Astrocyte of the hippocampus (primary cell): ENCODE data around the gene GRIN3A.
"Not testable (repeated sequence)": the region's sequence is repeated elsewhere in the genome, so short reads cannot be mapped to it uniquely, and the experiment has no call there.

Experiments used
- DNase-seq: peaks from one replicate; pipeline ENCODE4 v3.0.0; 2011; ENCODE audit warnings: low read depth, low spot score

The GRIN3A gene

DNA sequence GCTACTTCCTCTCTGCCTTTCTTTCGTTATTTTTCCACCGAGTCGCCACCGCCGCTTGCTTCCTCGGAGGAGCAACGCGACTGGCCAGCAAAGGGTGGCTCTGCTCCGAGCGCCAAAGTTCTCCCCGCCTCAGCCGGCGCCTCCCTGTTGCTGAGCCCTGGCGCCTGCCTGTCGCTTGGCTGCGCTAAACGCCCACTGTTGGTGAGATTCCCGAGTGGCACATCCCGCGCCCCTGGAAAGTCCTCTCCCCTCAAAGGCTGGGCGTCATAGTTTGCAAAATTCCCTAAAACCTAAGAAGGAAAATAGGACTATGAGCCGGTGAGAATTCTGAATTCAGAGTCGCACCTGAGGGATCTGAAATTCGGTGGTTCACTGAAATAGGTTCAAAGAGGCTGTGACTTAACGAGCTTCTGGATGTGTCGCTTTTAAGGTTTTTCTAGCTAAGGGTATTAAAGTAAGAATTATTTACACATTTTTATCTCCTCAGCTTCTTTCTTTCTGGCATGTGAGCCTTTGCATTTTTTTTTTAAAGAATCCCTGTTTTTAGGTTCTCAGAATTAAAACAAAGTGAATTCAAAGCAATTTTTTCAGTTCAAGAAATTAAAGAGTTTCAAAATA, at the start of gene GRIN3A:
Gene GRIN3A (minus strand): TSS at position 82 of the 618 bp plus-strand sequence. CDS start 668 bp downstream, outside the sequence.
- peak; percentile 27 for DNase-seq

- no peak for DNase-seq
Observed at GRCh38 chr9:101787891-101788290, 49.4 kb upstream of the GRIN3A start.

DNA sequence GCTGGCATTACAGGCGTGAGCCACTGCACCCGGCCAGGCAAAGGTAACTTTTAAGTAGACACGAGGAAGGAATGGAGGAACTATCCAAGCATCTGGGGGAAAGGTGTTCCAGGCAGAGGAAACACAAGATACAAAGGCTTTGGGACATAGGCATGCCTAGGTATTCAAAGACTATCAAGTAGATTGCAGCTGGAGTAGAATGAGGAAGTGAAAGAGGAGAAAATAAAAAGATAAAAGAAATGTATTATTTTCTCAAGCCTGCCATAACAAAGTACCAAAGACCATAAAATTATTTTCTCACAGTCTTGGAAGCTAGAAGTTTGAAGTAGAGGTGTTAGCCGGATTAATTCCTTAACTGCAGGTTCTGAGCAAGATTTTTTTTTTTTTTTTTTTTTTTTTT, 39.9 kb upstream of the GRIN3A start:
- DNase-seq, result no peak

- DNase-seq, result no peak
Observed at GRCh38 chr9:101764472-101764871, 26.0 kb upstream of the GRIN3A start.

DNA sequence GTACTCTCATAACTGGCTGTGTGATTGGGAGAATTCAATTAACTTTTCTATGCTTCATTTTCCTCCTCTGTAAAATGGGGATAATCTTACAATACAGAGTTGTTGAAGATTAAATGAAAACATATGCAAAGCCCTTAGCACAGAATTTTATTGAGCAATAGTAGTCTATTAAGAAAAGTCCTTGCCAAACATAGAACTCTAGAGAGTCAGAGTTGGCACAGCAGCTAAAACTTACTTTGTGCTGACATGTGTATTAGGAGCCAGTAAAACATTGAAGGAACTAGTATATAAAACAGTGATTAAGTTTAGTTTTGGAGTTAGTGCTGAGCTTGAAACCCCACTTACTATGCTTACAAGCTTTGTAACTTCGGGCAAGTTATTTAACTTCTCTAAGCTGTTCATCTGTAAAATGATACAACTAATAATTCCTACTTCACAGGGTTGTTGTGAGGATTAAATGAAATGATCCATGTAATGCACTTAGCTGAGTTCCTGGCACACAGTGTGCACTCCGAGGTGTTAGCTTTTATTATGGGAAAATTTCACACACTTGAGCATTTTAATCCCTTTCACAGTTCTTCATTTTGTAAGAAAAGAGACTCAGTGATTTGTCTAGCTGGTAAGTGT, 20.0 kb upstream of the GRIN3A start:
- DNase-seq, result no peak

GRCh38 chr9:101753716-101754115, 15.3 kb upstream of the GRIN3A start:
- DNase-seq, result no peak

- DNase-seq, result no peak
Observed at GRCh38 chr9:101751895-101752294, 13.4 kb upstream of the GRIN3A start.

DNA sequence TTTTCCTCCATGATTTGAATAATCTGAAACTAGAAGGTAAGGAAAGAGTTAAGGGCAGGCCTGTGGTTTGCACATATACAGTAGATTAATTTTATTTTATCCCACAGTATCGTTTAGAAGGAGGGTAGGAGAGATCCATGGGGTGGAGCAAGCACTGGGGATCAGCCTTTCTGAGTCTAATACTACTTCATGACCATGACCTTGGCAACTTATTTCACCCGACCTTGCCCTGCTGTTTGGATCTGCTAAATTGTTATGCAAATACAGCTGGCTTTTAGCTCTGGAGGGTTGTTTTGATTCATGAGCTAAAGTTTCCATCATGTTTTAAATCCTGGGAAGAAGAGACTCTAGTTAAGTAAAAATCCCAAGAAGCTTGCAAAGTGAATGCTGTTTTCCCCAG, 864 bp upstream of the GRIN3A start:
- no peak for DNase-seq

GRCh38 chr9:101737705-101738565, 512 bp downstream of the GRIN3A start:
- DNase-seq, result peak; percentile 25

DNA sequence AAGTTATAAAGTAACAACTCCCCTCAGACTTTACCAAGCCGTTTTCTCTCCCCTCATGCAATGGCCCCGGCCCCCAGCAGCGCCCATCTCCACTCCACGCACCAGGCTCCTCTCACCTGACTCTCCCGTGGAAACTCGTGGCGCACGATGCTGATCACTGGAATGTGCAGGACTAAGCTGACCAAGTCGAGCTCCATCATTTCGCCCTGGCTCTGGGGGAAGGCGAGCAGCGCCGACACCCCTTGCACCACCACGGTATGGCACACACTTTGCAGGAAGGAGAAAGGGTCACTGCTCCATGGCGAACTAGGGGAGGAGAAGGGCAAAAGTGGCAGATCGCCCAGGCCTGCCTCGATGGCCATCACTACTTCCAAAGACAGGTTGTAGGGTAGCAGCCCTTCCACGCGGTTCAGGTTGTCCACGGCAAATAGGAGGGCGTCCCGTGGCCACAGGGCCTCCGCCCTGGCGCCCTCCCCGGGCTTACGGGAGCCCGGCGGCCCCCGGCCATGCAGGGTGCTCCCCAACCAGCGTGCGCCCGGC, 1.2 kb downstream of the GRIN3A start:
- DNase-seq, result no peak

- peak; percentile 46 for DNase-seq
Observed at GRCh38 chr9:101736717-101737116, 1.7 kb downstream of the GRIN3A start.

DNA sequence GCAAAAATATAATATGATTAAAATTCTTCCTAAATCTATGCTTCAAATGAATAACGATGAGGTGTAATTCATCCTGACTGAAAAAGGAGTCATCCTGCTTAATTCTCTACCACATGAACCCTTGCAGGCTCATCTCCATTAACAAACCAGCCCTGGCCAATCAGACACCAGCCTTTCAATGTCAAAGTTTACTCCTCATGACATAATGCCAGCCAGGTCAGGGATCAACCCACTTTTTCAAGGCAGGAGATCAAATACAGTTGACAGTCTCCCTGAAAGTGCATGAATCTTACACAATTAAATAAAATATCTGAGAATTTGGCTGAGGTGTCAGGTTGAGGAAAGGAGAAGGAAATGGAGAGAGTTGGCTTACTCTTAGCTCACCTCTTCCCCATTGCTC, 7.0 kb downstream of the GRIN3A start:
- DNase-seq, result no peak

- peak; percentile 31 for DNase-seq
Observed at GRCh38 chr9:101727612-101728524, 10.6 kb downstream of the GRIN3A start.

- not testable (repeated sequence) for DNase-seq
Observed at GRCh38 chr9:101724271-101724670, 14.2 kb downstream of the GRIN3A start.

- DNase-seq, result no peak
Observed at GRCh38 chr9:101718192-101718591, 20.3 kb downstream of the GRIN3A start.

DNA sequence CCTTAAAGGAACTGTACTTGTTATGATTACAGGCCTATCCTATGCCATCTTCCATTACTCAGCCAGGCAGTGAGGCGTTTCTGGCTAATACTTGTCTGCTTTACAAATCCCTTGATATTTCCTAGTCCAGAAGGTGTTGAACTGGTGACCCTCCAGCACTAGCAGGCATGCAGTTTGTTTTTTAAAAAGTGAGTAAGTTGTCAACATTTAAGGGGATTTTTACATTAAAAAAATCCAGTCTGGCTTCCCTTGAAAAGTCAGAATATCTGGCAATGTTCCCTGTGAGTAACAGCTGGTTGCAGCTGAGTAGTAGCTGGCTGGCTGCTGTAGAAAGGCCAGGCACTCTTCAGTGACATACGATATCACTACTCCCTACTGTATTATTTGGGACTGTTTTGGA, 21.8 kb downstream of the GRIN3A start:
- no peak for DNase-seq

DNA sequence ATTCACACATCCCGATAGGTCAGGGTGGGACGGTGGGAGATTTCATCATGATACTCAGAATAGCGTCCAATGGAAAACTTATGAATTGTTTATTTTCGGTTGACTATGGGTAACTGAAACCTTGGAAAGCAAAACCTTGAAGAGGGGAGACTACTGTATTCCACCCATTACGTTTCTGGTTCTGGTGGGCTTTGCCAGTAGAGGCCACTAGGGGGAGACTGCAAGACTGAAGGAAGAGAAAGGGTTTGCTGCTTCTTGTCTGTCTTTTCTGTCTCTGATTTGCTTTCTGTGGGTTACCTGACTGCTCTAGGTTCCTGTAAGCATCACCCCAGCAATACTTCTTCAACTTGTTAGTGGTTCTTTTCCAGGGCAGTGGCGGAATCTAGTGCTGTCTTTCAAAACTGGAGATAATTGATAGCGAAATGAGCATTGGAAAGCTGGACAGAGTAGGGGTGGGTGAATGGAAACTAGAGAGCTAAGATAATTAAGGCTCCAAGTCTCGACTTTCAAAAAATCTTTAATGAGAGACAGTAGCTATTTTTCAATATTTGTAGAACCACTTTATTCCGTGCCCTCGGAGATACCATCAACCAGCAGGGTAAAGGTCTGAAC, 27.0 kb downstream of the GRIN3A start:
- DNase-seq, result peak; percentile 3

DNA sequence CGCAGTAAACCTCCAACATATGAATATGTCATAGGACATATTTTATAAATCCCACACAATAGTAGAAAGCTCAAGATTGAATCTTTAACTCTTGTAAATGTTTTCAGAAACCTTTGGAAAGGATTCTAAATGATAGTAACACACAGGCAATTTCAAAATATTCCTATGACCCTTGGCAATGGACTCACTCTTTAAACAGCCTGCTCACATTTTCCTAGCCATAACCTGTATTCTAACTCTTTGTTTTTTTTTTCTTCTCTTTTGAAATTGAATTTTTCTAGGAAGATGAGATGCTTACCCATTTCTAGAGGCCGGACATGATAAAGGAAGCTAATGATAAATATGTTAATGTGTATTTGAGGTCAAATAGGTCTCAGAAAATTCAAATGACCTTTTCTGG, 29.6 kb downstream of the GRIN3A start:
- DNase-seq, result no peak

DNA sequence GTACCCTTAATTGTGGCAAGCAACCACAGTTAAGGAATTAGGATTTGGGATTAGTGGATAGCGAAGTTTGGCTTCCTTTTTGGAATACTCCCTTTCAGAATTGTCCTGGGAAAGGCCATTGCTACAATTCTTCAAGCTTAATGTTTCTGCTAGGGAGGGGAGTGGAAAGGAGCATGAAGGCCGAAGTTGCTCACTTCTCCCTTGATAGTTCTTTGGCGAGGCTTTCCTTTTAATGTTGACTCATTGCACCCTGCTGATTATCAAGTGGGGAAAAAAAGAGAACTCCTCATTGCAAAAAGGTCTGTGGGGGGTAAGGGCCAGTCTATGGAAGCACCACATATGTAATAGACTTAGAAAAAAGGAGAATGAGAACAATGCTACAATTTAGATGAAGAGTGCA, 30.7 kb downstream of the GRIN3A start:
- no peak for DNase-seq

- no peak for DNase-seq
Observed at GRCh38 chr9:101706997-101707396, 31.4 kb downstream of the GRIN3A start.

DNA sequence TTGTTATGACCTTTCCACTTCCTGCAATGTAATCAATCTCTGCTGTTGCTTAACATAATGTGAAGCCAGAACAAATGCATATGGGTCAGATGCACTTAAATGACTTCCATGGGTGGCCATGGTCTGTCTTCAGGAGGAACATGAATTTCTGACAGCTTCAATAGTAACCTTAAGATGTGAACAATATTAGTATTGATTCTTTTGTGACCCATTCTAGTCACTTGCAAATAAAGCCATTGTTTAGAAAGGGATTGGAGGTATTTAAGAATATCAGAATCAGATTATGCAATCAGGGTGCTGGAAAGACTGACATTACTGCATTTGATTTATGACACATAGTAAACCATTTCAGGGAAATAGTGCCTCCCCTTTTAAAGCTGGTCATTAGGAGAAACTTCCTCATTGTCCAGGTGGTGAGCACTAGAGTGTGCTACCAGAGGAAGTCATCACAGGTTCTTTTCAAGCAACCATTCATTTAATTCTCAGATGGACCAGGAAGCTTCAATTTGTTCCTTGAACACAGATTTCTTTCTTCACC, 32.1 kb downstream of the GRIN3A start:
- no peak for DNase-seq
